ENCODE results near the gene EXOC6.
A peak's percentile ranks its signal among the peaks of the same experiment; 100 is the strongest.

EXOC6 gene, protein sequence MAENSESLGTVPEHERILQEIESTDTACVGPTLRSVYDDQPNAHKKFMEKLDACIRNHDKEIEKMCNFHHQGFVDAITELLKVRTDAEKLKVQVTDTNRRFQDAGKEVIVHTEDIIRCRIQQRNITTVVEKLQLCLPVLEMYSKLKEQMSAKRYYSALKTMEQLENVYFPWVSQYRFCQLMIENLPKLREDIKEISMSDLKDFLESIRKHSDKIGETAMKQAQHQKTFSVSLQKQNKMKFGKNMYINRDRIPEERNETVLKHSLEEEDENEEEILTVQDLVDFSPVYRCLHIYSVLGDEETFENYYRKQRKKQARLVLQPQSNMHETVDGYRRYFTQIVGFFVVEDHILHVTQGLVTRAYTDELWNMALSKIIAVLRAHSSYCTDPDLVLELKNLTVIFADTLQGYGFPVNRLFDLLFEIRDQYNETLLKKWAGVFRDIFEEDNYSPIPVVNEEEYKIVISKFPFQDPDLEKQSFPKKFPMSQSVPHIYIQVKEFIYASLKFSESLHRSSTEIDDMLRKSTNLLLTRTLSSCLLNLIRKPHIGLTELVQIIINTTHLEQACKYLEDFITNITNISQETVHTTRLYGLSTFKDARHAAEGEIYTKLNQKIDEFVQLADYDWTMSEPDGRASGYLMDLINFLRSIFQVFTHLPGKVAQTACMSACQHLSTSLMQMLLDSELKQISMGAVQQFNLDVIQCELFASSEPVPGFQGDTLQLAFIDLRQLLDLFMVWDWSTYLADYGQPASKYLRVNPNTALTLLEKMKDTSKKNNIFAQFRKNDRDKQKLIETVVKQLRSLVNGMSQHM

DNA sequence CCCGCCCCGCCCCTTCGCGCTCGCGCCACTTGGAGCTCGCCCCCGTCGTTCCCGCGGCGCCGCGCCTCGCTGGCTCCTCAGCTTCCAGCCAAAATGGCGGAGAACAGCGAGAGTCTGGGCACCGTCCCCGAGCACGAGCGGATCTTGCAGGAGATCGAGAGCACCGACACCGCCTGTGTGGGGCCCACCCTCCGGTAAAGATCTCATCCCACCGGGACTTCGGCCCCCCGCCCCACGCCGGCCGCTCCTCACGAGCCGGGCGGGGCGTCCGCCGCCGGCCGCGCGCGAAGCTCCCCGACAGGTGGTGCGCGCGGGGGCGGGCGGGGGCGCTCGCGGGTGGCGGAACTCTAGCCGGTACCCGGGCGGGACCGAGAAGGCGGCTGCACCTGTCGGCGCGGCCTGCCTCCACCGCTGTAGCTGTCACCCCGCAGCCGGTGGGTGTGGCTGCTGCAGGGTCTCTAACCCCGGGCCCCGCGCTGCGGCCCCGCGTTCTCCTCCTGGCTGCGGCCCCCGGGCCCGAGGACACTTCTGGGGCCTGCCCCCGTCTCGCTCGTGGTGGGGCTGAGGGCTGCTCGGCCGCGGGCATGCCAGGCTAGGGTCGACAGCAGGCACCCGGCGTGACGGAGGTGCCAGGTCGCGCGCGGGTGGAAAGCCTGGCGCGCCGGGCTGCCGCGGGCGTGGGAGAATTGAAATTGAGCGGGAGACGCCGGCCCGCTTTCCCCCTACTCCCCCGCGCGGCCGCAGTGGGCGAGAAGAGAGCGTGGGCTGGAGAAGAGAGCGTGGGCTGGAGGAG is at the start of gene EXOC6:
Gene EXOC6 (plus strand): TSS at position 80 of the 793 bp plus-strand sequence. CDS start 14 bp downstream, at position 94.
- H3K9me3 ChIP-seq (ENCODE audit: control insufficient read depth, insufficient read depth, low read depth, low read length) = peaks cover 7% of the 10 kb centered on the region; the same call in 1 of the 2 replicates
- peaks cover 38% of the 10 kb centered on the region for H3K27me3 ChIP-seq (ENCODE audit: control insufficient read depth, insufficient read depth, low read length)
- H3K4me1 ChIP-seq (ENCODE audit: control insufficient read depth, insufficient read depth, low read length) = no peaks in the 10 kb centered on the region; the same call in 1 of the 2 replicates
- no peaks in the 10 kb centered on the region for H3K36me3 ChIP-seq (ENCODE audit: control insufficient read depth, insufficient read depth, low read length)
- H3K4me3 ChIP-seq (ENCODE audit: low read depth, low read length) = peak within 1 kb of the TSS; percentile 69
- no peak within 1 kb of the TSS for H3K27ac ChIP-seq (ENCODE audit: low read depth, low read length)
- H3K9ac ChIP-seq (ENCODE audit: low read length) = peak within 1 kb of the TSS; percentile 78

DNA sequence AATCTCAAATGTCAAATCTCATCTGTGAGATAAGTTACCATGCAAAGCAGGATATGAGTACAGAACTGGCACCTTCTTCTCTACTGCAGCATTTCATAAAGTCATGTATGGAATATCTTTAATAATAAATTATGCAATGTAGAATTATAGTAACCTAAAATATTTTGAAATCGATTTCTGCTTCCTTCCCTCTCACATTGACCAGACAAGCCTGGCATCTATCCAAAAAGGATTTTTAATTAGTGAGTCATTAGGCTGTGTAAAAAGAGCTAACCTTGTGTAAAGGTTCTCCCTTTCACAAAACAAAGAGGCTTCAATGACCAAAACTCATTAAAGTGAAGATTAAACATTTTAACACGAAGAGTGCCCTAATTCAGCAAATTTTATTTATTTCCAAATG is 48.8 kb upstream of the EXOC6 start:
- Histone ChIP-seq H3K9ac (ENCODE audit: low read length) (no peak overlapping the region), H3K27me3 (ENCODE audit: control insufficient read depth, insufficient read depth, low read length) (no peaks in the 10 kb centered on the region), H3K36me3 (ENCODE audit: control insufficient read depth, insufficient read depth, low read length) (no peaks in the 10 kb centered on the region), H3K9me3 (ENCODE audit: control insufficient read depth, insufficient read depth, low read depth, low read length) (no peaks in the 10 kb centered on the region), H3K4me1 (ENCODE audit: control insufficient read depth, insufficient read depth, low read length) (no peaks in the 10 kb centered on the region), H3K4me3 (ENCODE audit: low read depth, low read length) (no peak overlapping the region), H3K27ac (ENCODE audit: low read depth, low read length) (no peak overlapping the region)

DNA sequence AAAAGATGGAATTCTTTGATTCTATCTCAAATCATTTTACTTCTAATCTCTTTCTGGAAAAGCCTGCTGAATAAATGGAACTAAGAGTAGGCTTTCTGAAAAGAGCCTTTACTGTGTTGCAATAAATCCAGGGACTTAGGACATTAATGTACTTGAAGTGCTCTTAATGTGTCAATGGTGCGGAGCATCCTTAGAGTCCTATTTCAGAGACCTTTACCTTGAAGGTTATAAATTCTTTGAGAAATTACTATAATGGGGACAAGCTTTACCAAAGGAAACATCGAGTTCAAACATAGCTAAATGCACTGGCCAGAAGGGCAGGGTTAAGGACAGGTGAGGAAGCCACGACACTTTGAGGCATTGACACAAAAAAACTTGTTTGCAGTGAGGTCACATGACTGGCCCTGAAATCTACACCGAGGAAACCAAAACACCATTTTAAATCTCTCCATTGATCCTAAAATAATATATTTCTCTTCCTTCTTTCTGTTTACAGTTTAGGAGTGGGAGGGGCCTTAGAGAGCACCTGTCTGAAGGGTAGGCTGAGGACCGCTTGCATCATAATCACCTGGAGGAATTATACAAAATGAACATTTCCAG is 48.1 kb upstream of the EXOC6 start:
- no peaks in the 10 kb centered on the region for H3K27me3 ChIP-seq (ENCODE audit: control insufficient read depth, insufficient read depth, low read length)
- no peak overlapping the region for H3K9ac ChIP-seq (ENCODE audit: low read length)
- no peaks in the 10 kb centered on the region for H3K36me3 ChIP-seq (ENCODE audit: control insufficient read depth, insufficient read depth, low read length)
- H3K4me3 ChIP-seq (ENCODE audit: low read depth, low read length) = no peak overlapping the region
- H3K9me3 ChIP-seq (ENCODE audit: control insufficient read depth, insufficient read depth, low read depth, low read length) = no peaks in the 10 kb centered on the region
- H3K4me1 ChIP-seq (ENCODE audit: control insufficient read depth, insufficient read depth, low read length) = no peaks in the 10 kb centered on the region
- H3K27ac ChIP-seq (ENCODE audit: low read depth, low read length) = no peak overlapping the region

DNA sequence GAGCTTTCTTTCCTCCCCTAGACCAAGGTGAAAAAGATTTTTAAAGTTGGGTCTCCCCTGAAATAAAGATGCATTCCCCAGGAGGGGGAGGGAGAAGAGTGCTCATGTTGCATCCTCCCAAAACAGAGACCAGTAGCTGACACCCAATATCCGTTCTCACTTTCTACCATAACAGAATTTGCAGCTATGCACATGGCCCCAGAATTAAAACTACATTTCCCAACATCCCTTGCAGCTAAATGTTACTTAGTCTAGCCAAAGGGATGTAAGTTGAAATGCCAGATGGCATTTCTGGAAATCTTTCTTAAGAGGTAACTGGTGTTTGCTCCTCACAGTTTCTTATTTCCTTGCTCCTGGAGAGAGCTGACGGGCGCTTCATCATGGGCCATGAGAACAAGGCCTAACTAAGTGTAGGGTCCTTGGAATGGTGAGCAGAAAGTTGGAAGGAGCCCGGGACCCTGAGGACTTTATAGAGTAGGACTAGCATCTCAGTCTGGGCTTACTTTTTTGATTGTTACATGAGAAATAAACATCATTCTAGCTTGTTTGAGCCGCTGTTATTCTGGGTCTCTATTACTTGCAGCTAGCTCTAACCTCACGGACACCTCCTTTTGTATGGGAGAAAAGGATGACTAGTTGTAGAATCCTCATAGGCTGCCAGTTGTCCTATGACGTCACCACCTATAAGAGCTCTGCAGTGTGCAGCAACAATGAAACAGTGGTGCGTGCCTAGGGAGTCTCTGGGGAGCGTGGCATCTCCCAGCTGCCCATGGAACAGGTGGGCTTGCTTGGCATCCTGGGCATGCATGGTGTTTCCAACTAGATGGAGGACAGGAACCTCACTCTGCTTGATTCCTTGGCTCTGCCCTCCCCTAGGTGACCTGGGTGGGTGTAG is 46.1 kb upstream of the EXOC6 start:
- no peak overlapping the region for H3K4me3 ChIP-seq (ENCODE audit: low read depth, low read length)
- H3K27me3 ChIP-seq (ENCODE audit: control insufficient read depth, insufficient read depth, low read length) = no peaks in the 10 kb centered on the region
- no peak overlapping the region for H3K9ac ChIP-seq (ENCODE audit: low read length)
- H3K4me1 ChIP-seq (ENCODE audit: control insufficient read depth, insufficient read depth, low read length) = peaks cover 6% of the 10 kb centered on the region; the same call in 1 of the 2 replicates
- H3K27ac ChIP-seq (ENCODE audit: low read depth, low read length) = no peak overlapping the region
- H3K36me3 ChIP-seq (ENCODE audit: control insufficient read depth, insufficient read depth, low read length) = no peaks in the 10 kb centered on the region
- no peaks in the 10 kb centered on the region for H3K9me3 ChIP-seq (ENCODE audit: control insufficient read depth, insufficient read depth, low read depth, low read length)

DNA sequence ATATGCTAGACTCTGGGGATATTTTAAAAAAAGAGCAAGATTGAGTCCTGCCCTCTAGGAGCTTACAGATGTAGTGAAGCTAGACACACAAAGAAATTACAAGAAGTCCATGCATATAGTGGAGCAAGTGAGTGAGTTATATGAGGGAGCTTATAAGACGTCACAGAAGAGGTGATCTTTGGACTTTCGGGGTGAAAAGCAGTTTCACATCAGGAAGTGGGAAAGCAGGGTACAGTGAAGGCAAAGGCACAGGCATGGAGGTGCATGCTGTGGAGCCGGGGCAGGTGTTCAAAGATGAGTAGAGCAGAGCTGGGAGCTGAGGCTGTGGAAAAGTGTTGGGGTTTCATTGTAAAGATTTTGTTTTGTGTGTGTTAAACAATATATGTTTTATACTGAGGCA is 38.5 kb upstream of the EXOC6 start:
- Histone ChIP-seq H3K4me1 (ENCODE audit: control insufficient read depth, insufficient read depth, low read length) (peaks cover 6% of the 10 kb centered on the region; the same call in 1 of the 2 replicates), H3K4me3 (ENCODE audit: low read depth, low read length) (no peak overlapping the region), H3K27me3 (ENCODE audit: control insufficient read depth, insufficient read depth, low read length) (peaks cover 4% of the 10 kb centered on the region; the same call in 1 of the 2 replicates), H3K9ac (ENCODE audit: low read length) (no peak overlapping the region), H3K36me3 (ENCODE audit: control insufficient read depth, insufficient read depth, low read length) (no peaks in the 10 kb centered on the region), H3K27ac (ENCODE audit: low read depth, low read length) (no peak overlapping the region), H3K9me3 (ENCODE audit: control insufficient read depth, insufficient read depth, low read depth, low read length) (no peaks in the 10 kb centered on the region)

DNA sequence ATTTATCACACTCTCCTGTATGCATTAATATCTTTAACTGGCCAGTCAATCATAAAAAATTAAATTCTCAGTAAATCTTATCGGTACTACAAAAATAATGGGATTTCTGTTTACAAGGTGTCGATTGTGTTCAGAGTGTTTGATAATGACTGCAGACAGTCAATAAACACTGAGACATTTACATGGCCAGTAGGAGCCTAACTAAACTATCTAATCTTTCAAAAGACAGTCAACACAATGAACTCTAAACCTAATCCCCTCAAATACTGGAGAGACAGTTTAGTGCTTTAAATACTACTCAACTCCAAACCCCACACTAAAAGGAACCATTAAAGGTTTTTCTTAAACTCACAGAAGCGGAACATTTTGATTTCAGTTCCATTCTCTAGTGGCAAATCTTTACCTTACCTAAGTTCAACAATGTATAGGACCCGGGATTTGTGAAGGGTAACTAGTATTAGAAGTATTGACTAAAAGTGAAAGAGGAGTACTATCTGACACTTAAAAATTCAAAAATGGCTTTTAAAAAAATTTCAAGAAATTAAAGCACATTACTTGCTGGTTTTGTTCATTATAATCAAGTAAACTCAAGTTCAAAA is 37.3 kb upstream of the EXOC6 start:
- H3K27ac ChIP-seq (ENCODE audit: low read depth, low read length) = no peak overlapping the region
- no peaks in the 10 kb centered on the region for H3K9me3 ChIP-seq (ENCODE audit: control insufficient read depth, insufficient read depth, low read depth, low read length)
- H3K4me3 ChIP-seq (ENCODE audit: low read depth, low read length) = no peak overlapping the region
- no peaks in the 10 kb centered on the region for H3K36me3 ChIP-seq (ENCODE audit: control insufficient read depth, insufficient read depth, low read length)
- peaks cover 4% of the 10 kb centered on the region; the same call in 1 of the 2 replicates for H3K27me3 ChIP-seq (ENCODE audit: control insufficient read depth, insufficient read depth, low read length)
- H3K4me1 ChIP-seq (ENCODE audit: control insufficient read depth, insufficient read depth, low read length) = peaks cover under 1% of the 10 kb centered on the region; the same call in 1 of the 2 replicates
- no peak overlapping the region for H3K9ac ChIP-seq (ENCODE audit: low read length)

DNA sequence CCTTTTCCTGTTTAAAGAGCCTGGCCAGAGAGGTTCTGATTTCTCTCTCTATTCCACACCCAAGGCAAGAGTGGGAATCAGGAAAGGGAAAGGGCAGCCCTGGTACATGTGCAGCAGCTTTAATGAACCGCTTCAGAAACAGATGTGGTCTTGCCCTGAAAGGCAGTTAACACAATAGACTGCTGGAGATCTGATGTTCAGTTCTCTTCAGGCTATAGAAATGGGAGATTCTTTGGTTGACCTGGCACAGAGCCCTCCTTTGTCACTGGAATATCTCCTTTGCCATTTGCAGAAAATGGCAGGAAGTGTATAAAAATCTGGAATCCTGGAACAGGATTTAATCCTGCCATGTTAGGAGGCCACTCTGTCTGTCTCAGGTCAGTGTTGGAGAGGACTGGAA is 36.3 kb upstream of the EXOC6 start:
- Histone ChIP-seq H3K27me3 (ENCODE audit: control insufficient read depth, insufficient read depth, low read length) (peaks cover 4% of the 10 kb centered on the region; the same call in 1 of the 2 replicates), H3K9me3 (ENCODE audit: control insufficient read depth, insufficient read depth, low read depth, low read length) (no peaks in the 10 kb centered on the region), H3K27ac (ENCODE audit: low read depth, low read length) (no peak overlapping the region), H3K4me3 (ENCODE audit: low read depth, low read length) (no peak overlapping the region), H3K9ac (ENCODE audit: low read length) (no peak overlapping the region), H3K36me3 (ENCODE audit: control insufficient read depth, insufficient read depth, low read length) (no peaks in the 10 kb centered on the region), H3K4me1 (ENCODE audit: control insufficient read depth, insufficient read depth, low read length) (no peaks in the 10 kb centered on the region)

DNA sequence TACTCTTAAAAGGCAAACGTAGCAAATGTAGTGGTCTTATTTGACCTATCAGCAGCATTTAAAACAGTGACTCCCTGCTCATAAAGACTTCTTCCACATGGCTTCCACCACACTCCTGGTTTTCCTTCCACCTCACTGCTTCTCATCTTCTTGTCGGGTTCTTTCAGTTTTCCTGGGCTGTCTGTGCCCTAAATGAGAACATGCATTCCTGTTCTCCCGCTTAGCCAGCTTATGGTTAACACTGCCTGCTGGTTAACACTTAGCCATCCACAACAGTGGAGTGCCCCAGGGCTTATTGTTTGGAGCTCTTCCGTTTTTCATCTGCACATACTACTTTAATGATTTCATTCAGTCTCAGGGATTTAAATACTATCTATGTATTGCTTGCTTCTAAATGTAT is 34.3 kb upstream of the EXOC6 start:
- no peaks in the 10 kb centered on the region for H3K9me3 ChIP-seq (ENCODE audit: control insufficient read depth, insufficient read depth, low read depth, low read length)

DNA sequence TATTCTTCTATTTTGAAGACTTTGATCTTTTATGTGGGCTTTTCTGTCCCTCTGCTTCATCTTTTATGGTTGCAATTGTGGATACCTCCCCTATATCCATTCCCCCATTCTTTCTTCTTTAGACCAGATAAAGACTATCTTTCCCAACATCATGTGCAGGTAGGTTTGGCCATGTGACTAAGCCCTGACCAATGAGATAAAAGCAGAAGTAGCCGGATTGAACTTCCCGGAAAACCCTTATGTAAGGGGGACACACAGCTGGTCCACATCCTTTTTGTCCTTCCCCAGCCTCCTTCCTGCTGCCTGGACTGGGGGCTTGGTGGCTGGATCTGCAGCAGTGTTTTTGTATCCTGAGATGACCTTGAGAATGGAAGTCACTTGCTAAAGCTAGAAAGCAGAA is 33.5 kb upstream of the EXOC6 start:
- H3K27ac ChIP-seq (ENCODE audit: low read depth, low read length) = no peak overlapping the region
- H3K27me3 ChIP-seq (ENCODE audit: control insufficient read depth, insufficient read depth, low read length) = peaks cover 4% of the 10 kb centered on the region; the same call in 1 of the 2 replicates
- no peak overlapping the region for H3K9ac ChIP-seq (ENCODE audit: low read length)
- no peaks in the 10 kb centered on the region for H3K4me1 ChIP-seq (ENCODE audit: control insufficient read depth, insufficient read depth, low read length)
- no peaks in the 10 kb centered on the region for H3K36me3 ChIP-seq (ENCODE audit: control insufficient read depth, insufficient read depth, low read length)
- no peaks in the 10 kb centered on the region for H3K9me3 ChIP-seq (ENCODE audit: control insufficient read depth, insufficient read depth, low read depth, low read length)
- no peak overlapping the region for H3K4me3 ChIP-seq (ENCODE audit: low read depth, low read length)

More for the DNA sequence above, 34.3 kb upstream of the EXOC6 start:
- H3K4me3 ChIP-seq (ENCODE audit: low read depth, low read length) = no peak overlapping the region
- no peaks in the 10 kb centered on the region for H3K36me3 ChIP-seq (ENCODE audit: control insufficient read depth, insufficient read depth, low read length)
- H3K27me3 ChIP-seq (ENCODE audit: control insufficient read depth, insufficient read depth, low read length) = peaks cover 4% of the 10 kb centered on the region; the same call in 1 of the 2 replicates
- H3K27ac ChIP-seq (ENCODE audit: low read depth, low read length) = no peak overlapping the region
- no peak overlapping the region for H3K9ac ChIP-seq (ENCODE audit: low read length)
- H3K4me1 ChIP-seq (ENCODE audit: control insufficient read depth, insufficient read depth, low read length) = no peaks in the 10 kb centered on the region

Data from HUES6 (cell line).